H9 (cell line): ENCODE data around the gene AKT1. TPM values are rescaled to one million over a fixed set of nuclear protein-coding genes. Genes with fewer than 3 reads are reported as not detected.

ENCODE experiments used
- DNase-seq: peaks from one replicate; pipeline ENCODE4 v3.0.0-alpha.2; 2017
- H2AFZ ChIP-seq: one replicate; pipeline ENCODE4 v1.6.1; 2013; ENCODE audit warnings: mild to moderate bottlenecking, low read length, control low read depth, moderate library complexity
- H2AK5ac ChIP-seq: 2 replicates; pipeline ENCODE4 v1.6.1; 2013; ENCODE audit warnings: low read length, control low read depth, mixed read lengths; ENCODE audit not compliant: insufficient read length
- H2BK120ac ChIP-seq: one replicate; pipeline ENCODE4 v1.6.1; 2013; ENCODE audit warnings: low read depth, mild to moderate bottlenecking, low read length, control low read depth, inconsistent platforms; ENCODE audit not compliant: poor library complexity, severe bottlenecking
- H2BK12ac ChIP-seq: 2 replicates; pipeline ENCODE4 v1.6.1; 2013; ENCODE audit warnings: low read length, control low read depth, mixed read lengths, low read depth; ENCODE audit not compliant: insufficient read length
- H2BK15ac ChIP-seq: 2 replicates; pipeline ENCODE4 v1.6.1; 2013; ENCODE audit warnings: low read depth, low read length, control low read depth
- H2BK20ac ChIP-seq: one replicate; pipeline ENCODE4 v1.6.1; 2013; ENCODE audit warnings: low read depth, mild to moderate bottlenecking, low read length, control low read depth, inconsistent platforms; ENCODE audit not compliant: poor library complexity, severe bottlenecking
- H2BK5ac ChIP-seq: 2 replicates; pipeline ENCODE4 v1.6.1; 2013; ENCODE audit warnings: low read length, control low read depth, mixed read lengths; ENCODE audit not compliant: insufficient read length
- H3K14ac ChIP-seq: 2 replicates; pipeline ENCODE4 v1.6.1; 2013; ENCODE audit warnings: low read length, control low read depth; ENCODE audit not compliant: insufficient read depth
- H3K18ac ChIP-seq: 2 replicates; pipeline ENCODE4 v1.6.1; 2013; ENCODE audit warnings: low read depth, mild to moderate bottlenecking, mixed read lengths, low read length, control low read depth; ENCODE audit not compliant: insufficient read length
- H3K23ac ChIP-seq: 2 replicates; pipeline ENCODE4 v1.6.1; 2013; ENCODE audit warnings: low read length, control low read depth, mixed read lengths, low read depth; ENCODE audit not compliant: insufficient read length
- H3K23me2 ChIP-seq: 2 replicates; pipeline ENCODE4 v1.6.1; 2013; ENCODE audit warnings: low read depth, mild to moderate bottlenecking, mixed read lengths, low read length, control low read depth; ENCODE audit not compliant: insufficient read length, poor library complexity, severe bottlenecking
- H3K27ac ChIP-seq: 2 replicates; pipeline ENCODE4 v1.5.1; 2013; ENCODE audit warnings: low read length, control low read depth, mixed read lengths, low read depth; ENCODE audit not compliant: insufficient read length
- H3K27me3 ChIP-seq: 2 replicates; pipeline ENCODE4 v1.6.1; 2013; ENCODE audit warnings: low read length, control low read depth, inconsistent platforms; ENCODE audit not compliant: insufficient read depth
- H3K4ac ChIP-seq: 2 replicates; pipeline ENCODE4 v1.6.1; 2013; ENCODE audit warnings: low read depth, mild to moderate bottlenecking, control low read depth, inconsistent platforms, low read length, moderate library complexity
- H3K4me1 ChIP-seq: 2 replicates; pipeline ENCODE4 v1.6.1; 2013; ENCODE audit warnings: low read length, control low read depth, inconsistent platforms; ENCODE audit not compliant: insufficient read depth
- H3K4me2 ChIP-seq: 2 replicates; pipeline ENCODE4 v1.6.1; 2013; ENCODE audit warnings: low read length, control low read depth, mixed read lengths; ENCODE audit not compliant: insufficient read length, insufficient read depth
- H3K56ac ChIP-seq: 2 replicates; pipeline ENCODE4 v1.6.1; 2013; ENCODE audit warnings: low read depth, mild to moderate bottlenecking, mixed read lengths, low read length, control low read depth; ENCODE audit not compliant: insufficient read length
- H3K79me1 ChIP-seq: 2 replicates; pipeline ENCODE4 v1.6.1; 2013; ENCODE audit warnings: low read depth, mild to moderate bottlenecking, moderate library complexity, low read length, control low read depth, inconsistent platforms; ENCODE audit not compliant: insufficient read depth, poor library complexity, severe bottlenecking
- H3K79me2 ChIP-seq: 2 replicates; pipeline ENCODE4 v1.6.1; 2013; ENCODE audit warnings: low read length, control low read depth, inconsistent platforms; ENCODE audit not compliant: insufficient read depth
- H3K9ac ChIP-seq: 2 replicates; pipeline ENCODE4 v1.6.1; 2013; ENCODE audit warnings: low read length, control low read depth, mixed read lengths; ENCODE audit not compliant: insufficient read length; ENCODE audit errors: extremely low read depth
- H3K9me3 ChIP-seq: one replicate; pipeline ENCODE4 v1.6.1; 2013; ENCODE audit warnings: low read depth, low read length, inconsistent platforms; ENCODE audit not compliant: control insufficient read depth
- H3T11ph ChIP-seq: one replicate; pipeline ENCODE4 v1.6.1; 2013; ENCODE audit warnings: mild to moderate bottlenecking, low read length, control low read depth, inconsistent platforms
- H4K20me1 ChIP-seq: one replicate; pipeline ENCODE4 v1.6.1; 2013; ENCODE audit not compliant: control insufficient read depth, insufficient read length, insufficient read depth
- H4K5ac ChIP-seq: 2 replicates; pipeline ENCODE4 v1.6.1; 2013; ENCODE audit warnings: low read depth, mild to moderate bottlenecking, mixed read lengths, low read length, control low read depth; ENCODE audit not compliant: insufficient read length
- H4K8ac ChIP-seq: replicated peaks from 2 replicates; pipeline ENCODE4 v1.6.1; 2013; ENCODE audit warnings: low read length, control low read depth, mixed read lengths, low read depth; ENCODE audit not compliant: insufficient read length
- H4K91ac ChIP-seq: 2 replicates; pipeline ENCODE4 v1.6.1; 2013; ENCODE audit warnings: low read depth, mild to moderate bottlenecking, moderate library complexity, mixed read lengths, low read length, control low read depth; ENCODE audit not compliant: insufficient read length
- H3K27ac Mint-ChIP-seq, 3 experiments: 2 replicates in 2 of 3; 3 replicates in 1 of 3; pipeline ENCODE4 v1.8.0; 2020 to 2021; ENCODE audit warnings: mixed read lengths in 3 of 3, mild to moderate bottlenecking in 1 of 3, moderate library complexity in 1 of 3
- H3K27me3 Mint-ChIP-seq: 2 replicates; pipeline ENCODE4 v1.8.0; 2021; ENCODE audit warnings: low read depth, mild to moderate bottlenecking, moderate library complexity, mixed read lengths
- H3K36me3 Mint-ChIP-seq, 3 experiments: 2 replicates in 2 of 3; 3 replicates in 1 of 3; pipeline ENCODE4 v1.8.0; 2020 to 2021; ENCODE audit warnings: low read depth in 3 of 3, mixed read lengths in 3 of 3; ENCODE audit not compliant: insufficient read depth in 1 of 3
- H3K4me1 Mint-ChIP-seq, 2 experiments: 2 replicates each; pipeline ENCODE4 v1.8.0; 2020; ENCODE audit warnings: mixed read lengths in 2 of 2
- H3K4me3 Mint-ChIP-seq, 2 experiments: 2 replicates in 1 of 2; 3 replicates in 1 of 2; pipeline ENCODE4 v1.8.0; 2020 to 2021; ENCODE audit warnings: mild to moderate bottlenecking in 2 of 2, mixed read lengths in 2 of 2, moderate library complexity in 1 of 2
- H3K9me3 Mint-ChIP-seq, 2 experiments: 2 replicates in 1 of 2; 3 replicates in 1 of 2; pipeline ENCODE4 v1.8.0; 2020; ENCODE audit warnings: mild to moderate bottlenecking in 2 of 2, mixed read lengths in 2 of 2, moderate library complexity in 1 of 2
- WGBS: extraction: QIAGEN DNeasy Blood & Tissue Kit; methylation state at CpG from one replicate; pipeline ENCODE4 v1.1.7; 2013; ENCODE audit warnings: missing lambda C conversion rate, low lambda C conversion rate, mixed read lengths; ENCODE audit not compliant: insufficient read length; ENCODE audit errors: extremely low coverage; 5-methylcytosine and 5-hydroxymethylcytosine counted together
- total RNA-seq: library from RNA; stranded (reverse); gene quantifications from 2 replicates; pipeline ENCODE4 v1.2.1, GENCODE V29; 2021
- TF ChIP-seq, protein P1 (sequence below): fragments of 200-600 bp; sonication (generic); conservative IDR thresholded peaks from 3 replicates; pipeline ENCODE4 v1.8.0; 2021; ENCODE audit warnings: antibody characterized with exemption, mild to moderate bottlenecking

AKT1 gene
- total RNA-seq, 1 experiment from 2014 or later, result 101 TPM

DNA sequence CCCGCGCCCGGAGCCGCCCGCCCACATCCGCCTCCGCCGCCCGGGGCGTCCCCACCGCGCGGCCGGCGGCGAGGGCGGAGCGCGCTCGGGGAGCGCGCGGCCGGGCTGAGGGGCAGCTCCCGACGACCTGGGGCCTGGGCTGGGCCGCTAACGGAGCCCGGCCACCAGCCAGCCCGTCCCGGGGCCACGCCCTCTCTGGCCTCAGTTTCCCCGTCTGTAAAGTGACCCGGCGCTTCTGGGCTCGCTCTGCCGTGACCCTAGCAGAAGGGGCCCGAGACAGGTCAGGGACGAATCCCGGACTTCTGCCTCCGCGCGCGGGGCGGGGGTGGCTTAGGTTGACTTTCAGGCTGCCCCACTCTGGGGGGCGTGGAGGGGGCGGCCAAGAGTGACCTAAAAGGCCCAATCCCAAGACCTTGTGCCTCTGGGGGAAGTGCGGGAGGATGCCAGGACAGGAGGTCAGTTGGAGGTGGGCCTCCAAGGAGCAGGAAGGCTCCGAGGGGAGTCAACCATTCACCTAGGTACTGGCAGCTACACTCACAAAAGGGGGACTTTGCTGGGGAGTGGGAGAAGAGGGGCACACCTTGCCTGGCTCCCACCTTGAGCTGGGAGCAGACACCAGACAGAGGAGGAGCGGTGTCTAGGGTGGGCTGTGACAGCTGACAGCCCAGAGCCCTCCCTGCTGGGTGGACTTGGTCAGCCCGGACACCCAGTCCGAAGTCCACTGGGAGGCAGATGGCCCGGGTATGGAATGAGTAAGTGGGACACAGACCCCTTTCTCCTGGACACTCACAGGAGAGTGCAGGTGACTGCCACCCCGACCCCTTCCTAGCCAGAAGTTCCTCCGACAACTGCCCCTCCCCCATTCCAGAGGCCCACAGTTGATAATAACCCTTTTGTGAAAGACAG, 486 bp upstream of the AKT1 start:
- peaks cover 43% of the 10 kb centered on the region for H3K27me3 Mint-ChIP-seq
- Histone ChIP-seq H2BK120ac (no peak overlapping the region), H3K79me2 (no peaks in the 10 kb centered on the region; the same call in 1 of the 2 replicates), H4K20me1 (no peaks in the 10 kb centered on the region), H3K14ac (no peak overlapping the region), H2BK15ac (no peak overlapping the region), H3K23ac (no peak overlapping the region), H2AFZ (no peak overlapping the region), H3K9ac (no peak overlapping the region), H3T11ph (no peak overlapping the region), H3K4me2 (peak overlapping the region; percentile 26), H2BK5ac (no peak overlapping the region), H3K27me3 (peaks cover 6% of the 10 kb centered on the region; the same call in 1 of the 2 replicates), H2BK20ac (no peak overlapping the region), H4K91ac (no peak overlapping the region), H3K23me2 (peaks cover 17% of the 10 kb centered on the region), H4K8ac (no peak overlapping the region), H3K4me1 (peaks cover 6% of the 10 kb centered on the region; the same call in 1 of the 2 replicates), H4K5ac (no peak overlapping the region), H3K9me3 (no peaks in the 10 kb centered on the region), H3K4ac (no peak overlapping the region), H3K56ac (no peak overlapping the region), H3K18ac (no peak overlapping the region), H3K79me1 (peaks cover 3% of the 10 kb centered on the region), H2AK5ac (no peak overlapping the region), H3K27ac (no peak overlapping the region), H2BK12ac (no peak overlapping the region)
- peaks cover 36 to 60% of the 10 kb centered on the region in 2 experiments for H3K4me1 Mint-ChIP-seq
- TF ChIP-seq, protein P1, sequence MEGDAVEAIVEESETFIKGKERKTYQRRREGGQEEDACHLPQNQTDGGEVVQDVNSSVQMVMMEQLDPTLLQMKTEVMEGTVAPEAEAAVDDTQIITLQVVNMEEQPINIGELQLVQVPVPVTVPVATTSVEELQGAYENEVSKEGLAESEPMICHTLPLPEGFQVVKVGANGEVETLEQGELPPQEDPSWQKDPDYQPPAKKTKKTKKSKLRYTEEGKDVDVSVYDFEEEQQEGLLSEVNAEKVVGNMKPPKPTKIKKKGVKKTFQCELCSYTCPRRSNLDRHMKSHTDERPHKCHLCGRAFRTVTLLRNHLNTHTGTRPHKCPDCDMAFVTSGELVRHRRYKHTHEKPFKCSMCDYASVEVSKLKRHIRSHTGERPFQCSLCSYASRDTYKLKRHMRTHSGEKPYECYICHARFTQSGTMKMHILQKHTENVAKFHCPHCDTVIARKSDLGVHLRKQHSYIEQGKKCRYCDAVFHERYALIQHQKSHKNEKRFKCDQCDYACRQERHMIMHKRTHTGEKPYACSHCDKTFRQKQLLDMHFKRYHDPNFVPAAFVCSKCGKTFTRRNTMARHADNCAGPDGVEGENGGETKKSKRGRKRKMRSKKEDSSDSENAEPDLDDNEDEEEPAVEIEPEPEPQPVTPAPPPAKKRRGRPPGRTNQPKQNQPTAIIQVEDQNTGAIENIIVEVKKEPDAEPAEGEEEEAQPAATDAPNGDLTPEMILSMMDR, result no peak
- peaks cover 6 to 8% (median 6%) of the 10 kb centered on the region in 3 experiments; a peak in 6 of 7 replicates for H3K36me3 Mint-ChIP-seq
- peak overlapping the region; percentile 65 to 79 for H3K4me3 Mint-ChIP-seq
- H3K9me3 Mint-ChIP-seq, result no peaks in the 10 kb centered on the region; a peak in 1 of 5 replicates
- no peak for DNase-seq
- WGBS, result no CpG with 5 or more reads among the region's 55 CpGs
- H3K27ac Mint-ChIP-seq, result no peak overlapping the region
